ENCODE measurements around the gene AMIGO2. TPM values are rescaled to one million over a fixed set of nuclear protein-coding genes. Genes with fewer than 3 reads are reported as not detected.

AMIGO2 gene
- total RNA-seq, 4 donors from 2014 or later, result 2.1 to 4.5 (median 3.7) TPM

- Histone ChIP-seq H3K9me3 (no peaks in the 10 kb centered on the region), H3K27ac (replicated peaks in 1 of 4) (no peak overlapping the region), H3K27me3 (no peaks in the 10 kb centered on the region), H3K4me1 (no peaks in the 10 kb centered on the region), H3K36me3 (no peaks in the 10 kb centered on the region), H3K4me3 (no peak overlapping the region)
- intact Hi-C loops (cut with DNase I), result no loop called here
- no peak for TF ChIP-seq POLR2AphosphoS5 (IDR thresholded peaks at IDR 0.05)
- no peak for TF ChIP-seq EP300 (IDR thresholded peaks at IDR 0.05)
- TF ChIP-seq CTCF (IDR thresholded peaks at IDR 0.05), result no peak
- TF ChIP-seq POLR2A (IDR thresholded peaks at IDR 0.05; ENCODE audit: low read depth), result no peak
- WGBS, result 98% methylated on average over 2 of the region's 2 CpGs
- DNase-seq (ENCODE audit: extremely low spot score), result no peak
Measured at GRCh38 chr12:47110011-47110541, 30.3 kb upstream of the AMIGO2 start.

GRCh38 chr12:47107926-47108325, 28.2 kb upstream of the AMIGO2 start:
- Histone ChIP-seq H3K36me3 (no peaks in the 10 kb centered on the region), H3K27me3 (no peaks in the 10 kb centered on the region), H3K4me1 (peaks cover 0 to 3% (median 0%) of the 10 kb centered on the region in 4 donors), H3K27ac (replicated peaks in 1 of 4) (no peak overlapping the region), H3K9me3 (no peaks in the 10 kb centered on the region), H3K4me3 (no peak overlapping the region)
- no peak for TF ChIP-seq EP300 (IDR thresholded peaks at IDR 0.05)
- TF ChIP-seq CTCF (IDR thresholded peaks at IDR 0.05), result no peak
- TF ChIP-seq POLR2A (IDR thresholded peaks at IDR 0.05; ENCODE audit: low read depth), result no peak
- intact Hi-C loops (cut with DNase I), result no loop called here
- DNase-seq (ENCODE audit: extremely low spot score), result no peak

- H3K36me3 ChIP-seq, result no peaks in the 10 kb centered on the region
- H3K9me3 ChIP-seq, result no peaks in the 10 kb centered on the region
- H3K27me3 ChIP-seq, result no peaks in the 10 kb centered on the region
- intact Hi-C loops (cut with DNase I), result no loop called here
- no peak overlapping the region for H3K27ac ChIP-seq (replicated peaks in 1 of 4)
- no peak for DNase-seq (ENCODE audit: extremely low spot score)
- 92% methylated on average over 3 of the region's 3 CpGs for WGBS
- H3K4me1 ChIP-seq, result peaks cover 0 to 8% (median 0%) of the 10 kb centered on the region in 4 donors
- TF ChIP-seq CTCF (IDR thresholded peaks at IDR 0.05), result no peak
- TF ChIP-seq EP300 (IDR thresholded peaks at IDR 0.05), result no peak
- TF ChIP-seq POLR2A (IDR thresholded peaks at IDR 0.05; ENCODE audit: low read depth), result no peak
- no peak for TF ChIP-seq POLR2AphosphoS5 (IDR thresholded peaks at IDR 0.05)
- no peak overlapping the region for H3K4me3 ChIP-seq
Measured at GRCh38 chr12:47107446-47107845, 27.7 kb upstream of the AMIGO2 start.

GRCh38 chr12:47105914-47106674, 26.3 kb upstream of the AMIGO2 start:
- 92% methylated on average over 10 of the region's 10 CpGs for WGBS
- Histone ChIP-seq H3K36me3 (no peaks in the 10 kb centered on the region), H3K9me3 (no peaks in the 10 kb centered on the region), H3K27me3 (no peaks in the 10 kb centered on the region), H3K27ac (replicated peaks in 1 of 4) (no peak overlapping the region), H3K4me3 (no peak overlapping the region), H3K4me1 (peaks cover 0 to 8% (median 0%) of the 10 kb centered on the region in 4 donors)
- intact Hi-C loops (cut with DNase I), result no loop called here
- no peak for DNase-seq (ENCODE audit: extremely low spot score)
- TF ChIP-seq CTCF (IDR thresholded peaks at IDR 0.05) (no peak), POLR2A (IDR thresholded peaks at IDR 0.05; ENCODE audit: low read depth) (no peak), POLR2AphosphoS5 (IDR thresholded peaks at IDR 0.05) (no peak), EP300 (IDR thresholded peaks at IDR 0.05) (no peak)

Measured in esophagus muscularis mucosa (tissue), 4 donors.